GM23338 (cell line): Measurements from ENCODE around the gene RBM19.

Source experiments
- CREB1 ChIP-seq: fragments of 250-450 bp; sonication (Bioruptor Pico); IDR thresholded peaks from 2 replicates; pipeline ENCODE4 v1.5.0; 2020; ENCODE audit warnings: low read depth, mild to moderate bottlenecking, moderate library complexity
- EZH2 ChIP-seq: fragments of 200-600 bp; sonication (generic); IDR thresholded peaks from one replicate; pipeline ENCODE4 v1.8.0; 2017; ENCODE audit warnings: antibody characterized with exemption, mild to moderate bottlenecking, low read depth; ENCODE audit not compliant: unreplicated experiment
- EZH2phosphoT487 ChIP-seq: fragments of 200-600 bp; sonication (generic); IDR thresholded peaks from one replicate; pipeline ENCODE4 v1.8.1; 2018; ENCODE audit warnings: antibody characterized with exemption; ENCODE audit not compliant: unreplicated experiment
- JUNB ChIP-seq: IDR thresholded peaks from one replicate; pipeline ENCODE4 v1.6.1; 2016; ENCODE audit warnings: antibody characterized with exemption; ENCODE audit not compliant: unreplicated experiment
- POLR2AphosphoS5 ChIP-seq: IDR thresholded peaks from 2 replicates; pipeline ENCODE4 v1.6.1; 2016; ENCODE audit warnings: antibody characterized with exemption, low read depth
- STAT1 ChIP-seq: IDR thresholded peaks from one replicate; pipeline ENCODE4 v1.6.1; 2016; ENCODE audit warnings: antibody characterized with exemption; ENCODE audit not compliant: unreplicated experiment
- ZNF114 ChIP-seq: fragments of 250-450 bp; sonication (Bioruptor Pico); IDR thresholded peaks from 2 replicates; pipeline ENCODE4 v1.5.0; 2020; ENCODE audit warnings: mild to moderate bottlenecking, moderate library complexity
- ZNF331 ChIP-seq: fragments of 250-450 bp; sonication (Bioruptor Pico); IDR thresholded peaks from 2 replicates; pipeline ENCODE4 v1.5.0; 2020; ENCODE audit warnings: low read depth, mild to moderate bottlenecking, moderate library complexity
- TF ChIP-seq, protein P1 (sequence below), 2 experiments: fragments of 200-600 bp in 1 of 2; sonication (generic) in 1 of 2; conservative IDR thresholded peaks; 2 replicates each; pipeline versions ENCODE4 v1.5.1 to v1.6.1; 2016 to 2017; ENCODE audit warnings: antibody characterized with exemption in 2 of 2, low read depth in 2 of 2, mild to moderate bottlenecking in 2 of 2, moderate library complexity in 1 of 2
- TF ChIP-seq, protein P2 (sequence below): IDR thresholded peaks from one replicate; pipeline ENCODE4 v1.6.1; 2018; ENCODE audit warnings: antibody characterized with exemption; ENCODE audit not compliant: unreplicated experiment
- TF ChIP-seq, protein P3 (sequence below): IDR thresholded peaks from 2 replicates; pipeline ENCODE4 v1.6.1; 2016; ENCODE audit warnings: antibody characterized with exemption

- TF ChIP-seq, protein P1, sequence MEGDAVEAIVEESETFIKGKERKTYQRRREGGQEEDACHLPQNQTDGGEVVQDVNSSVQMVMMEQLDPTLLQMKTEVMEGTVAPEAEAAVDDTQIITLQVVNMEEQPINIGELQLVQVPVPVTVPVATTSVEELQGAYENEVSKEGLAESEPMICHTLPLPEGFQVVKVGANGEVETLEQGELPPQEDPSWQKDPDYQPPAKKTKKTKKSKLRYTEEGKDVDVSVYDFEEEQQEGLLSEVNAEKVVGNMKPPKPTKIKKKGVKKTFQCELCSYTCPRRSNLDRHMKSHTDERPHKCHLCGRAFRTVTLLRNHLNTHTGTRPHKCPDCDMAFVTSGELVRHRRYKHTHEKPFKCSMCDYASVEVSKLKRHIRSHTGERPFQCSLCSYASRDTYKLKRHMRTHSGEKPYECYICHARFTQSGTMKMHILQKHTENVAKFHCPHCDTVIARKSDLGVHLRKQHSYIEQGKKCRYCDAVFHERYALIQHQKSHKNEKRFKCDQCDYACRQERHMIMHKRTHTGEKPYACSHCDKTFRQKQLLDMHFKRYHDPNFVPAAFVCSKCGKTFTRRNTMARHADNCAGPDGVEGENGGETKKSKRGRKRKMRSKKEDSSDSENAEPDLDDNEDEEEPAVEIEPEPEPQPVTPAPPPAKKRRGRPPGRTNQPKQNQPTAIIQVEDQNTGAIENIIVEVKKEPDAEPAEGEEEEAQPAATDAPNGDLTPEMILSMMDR (conservative IDR thresholded peaks at IDR 0.05; ENCODE audit: low read depth in 2 of 2) = no peak
- TF ChIP-seq POLR2AphosphoS5 (no peak), EZH2 (no peak), JUNB (no peak), CREB1 (CRISPR knock-in tag) (no peak), ZNF114 (CRISPR knock-in tag) (no peak), EZH2phosphoT487 (no peak), ZNF331 (CRISPR knock-in tag) (no peak), STAT1 (no peak)
- TF ChIP-seq, protein P2, sequence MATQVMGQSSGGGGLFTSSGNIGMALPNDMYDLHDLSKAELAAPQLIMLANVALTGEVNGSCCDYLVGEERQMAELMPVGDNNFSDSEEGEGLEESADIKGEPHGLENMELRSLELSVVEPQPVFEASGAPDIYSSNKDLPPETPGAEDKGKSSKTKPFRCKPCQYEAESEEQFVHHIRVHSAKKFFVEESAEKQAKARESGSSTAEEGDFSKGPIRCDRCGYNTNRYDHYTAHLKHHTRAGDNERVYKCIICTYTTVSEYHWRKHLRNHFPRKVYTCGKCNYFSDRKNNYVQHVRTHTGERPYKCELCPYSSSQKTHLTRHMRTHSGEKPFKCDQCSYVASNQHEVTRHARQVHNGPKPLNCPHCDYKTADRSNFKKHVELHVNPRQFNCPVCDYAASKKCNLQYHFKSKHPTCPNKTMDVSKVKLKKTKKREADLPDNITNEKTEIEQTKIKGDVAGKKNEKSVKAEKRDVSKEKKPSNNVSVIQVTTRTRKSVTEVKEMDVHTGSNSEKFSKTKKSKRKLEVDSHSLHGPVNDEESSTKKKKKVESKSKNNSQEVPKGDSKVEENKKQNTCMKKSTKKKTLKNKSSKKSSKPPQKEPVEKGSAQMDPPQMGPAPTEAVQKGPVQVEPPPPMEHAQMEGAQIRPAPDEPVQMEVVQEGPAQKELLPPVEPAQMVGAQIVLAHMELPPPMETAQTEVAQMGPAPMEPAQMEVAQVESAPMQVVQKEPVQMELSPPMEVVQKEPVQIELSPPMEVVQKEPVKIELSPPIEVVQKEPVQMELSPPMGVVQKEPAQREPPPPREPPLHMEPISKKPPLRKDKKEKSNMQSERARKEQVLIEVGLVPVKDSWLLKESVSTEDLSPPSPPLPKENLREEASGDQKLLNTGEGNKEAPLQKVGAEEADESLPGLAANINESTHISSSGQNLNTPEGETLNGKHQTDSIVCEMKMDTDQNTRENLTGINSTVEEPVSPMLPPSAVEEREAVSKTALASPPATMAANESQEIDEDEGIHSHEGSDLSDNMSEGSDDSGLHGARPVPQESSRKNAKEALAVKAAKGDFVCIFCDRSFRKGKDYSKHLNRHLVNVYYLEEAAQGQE = no peak
- TF ChIP-seq, protein P3, sequence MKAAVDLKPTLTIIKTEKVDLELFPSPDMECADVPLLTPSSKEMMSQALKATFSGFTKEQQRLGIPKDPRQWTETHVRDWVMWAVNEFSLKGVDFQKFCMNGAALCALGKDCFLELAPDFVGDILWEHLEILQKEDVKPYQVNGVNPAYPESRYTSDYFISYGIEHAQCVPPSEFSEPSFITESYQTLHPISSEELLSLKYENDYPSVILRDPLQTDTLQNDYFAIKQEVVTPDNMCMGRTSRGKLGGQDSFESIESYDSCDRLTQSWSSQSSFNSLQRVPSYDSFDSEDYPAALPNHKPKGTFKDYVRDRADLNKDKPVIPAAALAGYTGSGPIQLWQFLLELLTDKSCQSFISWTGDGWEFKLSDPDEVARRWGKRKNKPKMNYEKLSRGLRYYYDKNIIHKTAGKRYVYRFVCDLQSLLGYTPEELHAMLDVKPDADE = no peak
These were observed 197.3 kb downstream of the RBM19 start for GRCh38 chr12:113768850-113769249.
